GM21381 (cell line): ENCODE results near the gene OXT.
"Not testable (repeated sequence)": the region's sequence is repeated elsewhere in the genome, so short reads cannot be mapped to it uniquely, and the experiment has no call there.

Source experiments
- ATAC-seq: cut with Tn5 transposase; IDR thresholded peaks from one replicate; pipeline ENCODE4 v1.9.1; 2021; ENCODE audit warnings: mild to moderate bottlenecking, moderate library complexity; ENCODE audit not compliant: unreplicated experiment

The OXT gene

GRCh38 chr20:3109350-3110302, 38.2 kb downstream of the OXT start:
- ATAC-seq = no peak

DNA sequence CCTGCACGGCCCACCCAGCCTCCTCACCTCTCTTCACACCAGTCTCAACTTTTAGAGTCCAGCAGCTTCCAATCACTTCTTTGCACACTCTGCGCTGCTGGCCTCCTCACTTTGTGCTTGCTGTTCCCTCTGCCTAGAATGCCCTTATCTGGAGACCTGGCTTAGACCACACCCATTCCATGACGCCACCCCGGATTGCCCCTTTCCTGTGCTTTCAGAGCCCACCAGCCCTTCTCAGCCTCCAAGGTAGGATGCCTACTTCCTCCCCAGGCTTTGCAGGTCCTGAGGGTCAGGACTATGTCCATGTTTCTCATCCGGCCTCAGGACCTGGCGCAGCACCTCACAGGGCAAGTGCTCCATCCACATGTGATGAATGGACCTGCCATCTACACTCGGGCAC, 40.1 kb downstream of the OXT start:
- ATAC-seq = no peak

DNA sequence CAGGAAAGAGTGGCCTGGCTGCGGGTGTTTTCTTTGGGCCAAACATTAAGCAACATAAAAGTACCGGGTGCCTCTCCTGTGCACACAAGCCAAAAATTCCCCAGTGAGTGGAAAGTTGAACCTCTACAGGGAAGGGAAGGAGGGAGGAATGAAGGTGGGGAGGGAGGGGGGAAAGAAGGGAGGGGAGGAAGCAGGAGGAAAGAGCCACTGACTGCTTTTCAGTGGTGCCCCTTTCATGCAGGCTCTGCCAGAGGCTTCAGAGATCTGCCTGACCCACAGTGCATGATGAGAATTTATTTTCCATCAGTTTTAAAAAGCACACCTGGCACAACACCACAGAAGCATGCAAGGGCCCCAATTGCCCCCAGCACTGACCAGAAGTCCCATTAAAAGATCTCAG, 40.6 kb downstream of the OXT start:
- no peak for ATAC-seq

DNA sequence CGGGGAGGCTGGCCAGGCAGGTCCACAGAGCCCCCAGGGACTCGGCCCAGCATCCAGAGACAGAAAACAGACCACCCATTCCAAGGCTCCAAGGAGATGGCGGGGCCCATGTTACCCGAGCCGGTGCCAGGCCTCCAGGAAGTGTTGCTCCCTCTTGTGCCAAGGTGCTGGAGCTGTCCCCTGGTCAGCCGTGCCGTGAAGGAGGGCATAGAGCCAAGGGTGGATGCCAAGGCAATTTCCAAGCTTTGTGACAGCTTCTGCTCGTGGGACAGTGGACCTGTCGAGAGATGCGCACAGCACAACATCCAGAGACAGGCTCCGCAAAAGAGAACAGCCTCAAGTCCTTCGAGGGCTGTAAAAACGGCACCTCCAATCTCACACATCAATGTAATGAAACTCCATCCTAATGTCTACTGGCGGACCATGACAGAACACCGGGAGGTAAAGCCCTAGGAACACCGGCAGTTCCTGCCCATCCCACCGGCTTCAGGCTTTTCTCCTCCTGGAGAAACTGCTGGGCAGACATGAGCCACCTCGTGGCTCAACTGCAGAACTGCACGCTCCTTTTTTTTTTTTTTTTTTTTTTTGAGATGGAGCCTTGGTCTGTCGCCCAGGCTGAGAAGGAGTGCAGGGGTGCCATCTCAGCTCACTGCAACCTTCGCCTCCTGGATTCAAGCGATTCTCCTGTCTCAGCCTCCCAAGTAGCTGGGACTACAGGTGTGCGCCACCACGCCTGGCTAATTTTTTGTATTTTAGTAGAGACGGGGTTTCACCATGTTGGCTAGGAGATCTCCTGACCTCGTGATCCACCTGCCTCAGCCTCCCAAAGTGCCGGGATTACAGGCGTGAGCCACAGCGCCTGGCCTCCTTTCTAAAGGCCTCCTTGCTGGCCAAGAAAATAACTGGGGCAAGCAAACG, 44.0 kb downstream of the OXT start:
- no peak for ATAC-seq

- no peak for ATAC-seq
Observed at GRCh38 chr20:3116341-3116740, 44.9 kb downstream of the OXT start.

GRCh38 chr20:3117839-3118379, 46.5 kb downstream of the OXT start:
- not testable (repeated sequence) for ATAC-seq

DNA sequence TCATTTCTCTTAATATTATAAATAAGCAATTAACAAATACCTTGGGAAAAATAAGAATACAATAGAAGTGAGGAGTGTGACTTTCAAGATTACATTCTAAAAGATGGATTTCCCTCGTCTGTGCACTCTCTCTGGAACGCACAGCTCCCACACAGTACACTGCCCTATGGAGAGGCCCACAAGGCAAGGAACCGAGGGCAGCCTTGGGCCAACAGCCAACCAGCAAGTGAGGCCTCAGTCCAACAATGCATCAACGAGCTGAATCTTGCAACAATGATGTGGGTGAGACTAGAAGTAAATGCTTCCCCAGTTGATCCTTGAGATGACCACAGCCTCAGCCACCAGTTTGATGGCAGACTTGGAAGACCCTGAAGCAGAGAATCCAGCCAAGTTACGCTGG, 47.6 kb downstream of the OXT start:
- ATAC-seq = no peak

DNA sequence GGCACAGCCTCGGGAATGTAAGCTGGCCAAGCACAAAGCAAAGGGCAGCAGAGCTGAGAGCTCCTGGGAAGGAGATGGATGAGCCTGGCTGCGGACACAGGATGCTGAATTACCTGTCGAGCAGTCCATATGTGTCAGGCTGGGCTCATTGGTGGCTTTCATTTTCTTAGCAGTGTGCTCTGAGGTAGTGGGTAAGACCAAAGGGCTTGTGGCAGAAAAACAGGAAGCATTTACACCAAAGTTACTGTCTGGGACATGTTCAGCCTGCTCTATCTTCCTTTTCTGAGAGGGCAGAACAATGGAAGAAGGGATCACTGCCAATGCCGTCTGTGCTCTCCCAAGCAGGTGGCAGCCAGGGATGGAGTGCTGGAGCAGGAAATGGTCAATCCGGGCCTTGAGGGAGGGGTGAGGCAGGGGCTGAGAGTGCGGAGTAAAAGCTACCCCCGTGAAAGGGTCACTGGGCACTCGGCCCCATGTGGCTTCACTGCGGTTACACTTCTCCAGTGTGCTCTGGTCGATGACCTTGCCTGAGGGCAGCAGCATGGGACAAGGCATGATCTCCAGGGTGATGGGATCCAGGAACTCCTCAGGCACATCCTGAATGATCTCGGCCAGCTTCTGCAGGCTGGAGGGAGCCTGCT, 50.0 kb downstream of the OXT start:
- no peak for ATAC-seq
